Activated naive CD8-positive, alpha-beta T cell (primary cell): ENCODE data around the gene SRGAP3.

Source experiments
- H3K27ac Mint-ChIP-seq: one replicate; pipeline ENCODE4 v1.8.0; 2021; ENCODE audit warnings: mixed read lengths
- H3K27me3 Mint-ChIP-seq: one replicate; pipeline ENCODE4 v1.8.0; 2021; ENCODE audit warnings: mixed read lengths
- H3K36me3 Mint-ChIP-seq: one replicate; pipeline ENCODE4 v1.8.0; 2021; ENCODE audit warnings: mixed read lengths
- H3K4me1 Mint-ChIP-seq: one replicate; pipeline ENCODE4 v1.8.0; 2021; ENCODE audit warnings: low read depth, mixed read lengths
- H3K4me3 Mint-ChIP-seq: one replicate; pipeline ENCODE4 v1.8.0; 2021; ENCODE audit warnings: mild to moderate bottlenecking, mixed read lengths
- H3K9me3 Mint-ChIP-seq: one replicate; pipeline ENCODE4 v1.8.0; 2021; ENCODE audit warnings: low read depth, mixed read lengths

The SRGAP3 gene

GRCh38 chr3:9241956-9242355, 7.5 kb downstream of the SRGAP3 start:
- no peaks in the 10 kb centered on the region for H3K9me3 Mint-ChIP-seq
- H3K4me3 Mint-ChIP-seq: no peak overlapping the region
- peaks cover 6% of the 10 kb centered on the region for H3K36me3 Mint-ChIP-seq
- H3K27ac Mint-ChIP-seq: no peak overlapping the region
- peaks cover 2% of the 10 kb centered on the region for H3K4me1 Mint-ChIP-seq
- H3K27me3 Mint-ChIP-seq: no peaks in the 10 kb centered on the region

DNA sequence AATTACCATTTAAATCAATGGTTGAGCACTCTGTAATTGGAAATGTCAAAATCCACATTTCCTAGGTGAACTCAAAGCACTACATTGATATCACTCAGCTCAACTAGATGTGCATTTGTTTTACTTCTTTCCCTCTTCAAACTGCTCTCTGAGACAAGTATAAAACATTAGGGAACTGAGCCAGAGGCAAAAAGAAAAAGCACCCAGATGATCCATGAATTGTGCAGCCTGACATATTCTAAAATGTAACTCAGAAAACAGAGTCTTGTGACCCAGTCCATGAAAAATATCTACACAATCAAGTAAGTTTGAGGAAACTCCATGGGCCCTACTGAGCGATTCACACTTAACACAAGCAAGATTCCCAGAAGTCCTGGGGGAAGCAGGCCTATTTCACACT, 9.8 kb downstream of the SRGAP3 start:
- H3K9me3 Mint-ChIP-seq: no peaks in the 10 kb centered on the region
- no peak overlapping the region for H3K27ac Mint-ChIP-seq
- peaks cover 6% of the 10 kb centered on the region for H3K36me3 Mint-ChIP-seq
- no peaks in the 10 kb centered on the region for H3K27me3 Mint-ChIP-seq
- H3K4me1 Mint-ChIP-seq: no peaks in the 10 kb centered on the region
- no peak overlapping the region for H3K4me3 Mint-ChIP-seq

- H3K4me1 Mint-ChIP-seq: no peaks in the 10 kb centered on the region
- H3K9me3 Mint-ChIP-seq: no peaks in the 10 kb centered on the region
- peaks cover 6% of the 10 kb centered on the region for H3K36me3 Mint-ChIP-seq
- no peak overlapping the region for H3K4me3 Mint-ChIP-seq
- H3K27ac Mint-ChIP-seq: no peak overlapping the region
- H3K27me3 Mint-ChIP-seq: no peaks in the 10 kb centered on the region
Measured at GRCh38 chr3:9238721-9239295, 10.6 kb downstream of the SRGAP3 start.

DNA sequence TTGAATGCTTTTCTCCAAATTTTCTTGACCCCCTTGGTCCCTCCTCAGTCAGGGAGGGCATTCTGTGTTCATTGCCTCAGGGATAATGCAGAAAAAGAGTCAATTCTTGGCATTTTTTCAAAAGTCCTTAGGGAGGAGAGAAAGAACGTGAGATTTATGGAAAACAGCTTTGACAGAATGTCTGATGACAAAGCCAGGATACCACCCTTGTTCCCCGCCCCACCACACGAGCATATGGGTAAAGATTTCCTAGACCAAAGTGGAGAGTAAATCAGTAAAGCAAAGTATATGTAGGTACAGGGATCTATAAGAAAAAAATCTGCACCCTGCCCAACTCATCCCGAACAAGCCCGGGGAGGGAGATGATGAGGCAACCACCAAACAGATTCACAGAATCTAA, 11.2 kb downstream of the SRGAP3 start:
- Mint-ChIP-seq H3K4me1 (no peaks in the 10 kb centered on the region), H3K4me3 (no peak overlapping the region), H3K9me3 (no peaks in the 10 kb centered on the region), H3K27ac (no peak overlapping the region), H3K36me3 (peaks cover 6% of the 10 kb centered on the region), H3K27me3 (no peaks in the 10 kb centered on the region)

- H3K27me3 Mint-ChIP-seq: no peaks in the 10 kb centered on the region
- no peaks in the 10 kb centered on the region for H3K4me1 Mint-ChIP-seq
- no peaks in the 10 kb centered on the region for H3K9me3 Mint-ChIP-seq
- no peak overlapping the region for H3K4me3 Mint-ChIP-seq
- no peaks in the 10 kb centered on the region for H3K36me3 Mint-ChIP-seq
- no peak overlapping the region for H3K27ac Mint-ChIP-seq
Measured at GRCh38 chr3:9233814-9234600, 15.4 kb downstream of the SRGAP3 start.

GRCh38 chr3:9233101-9233500, 16.3 kb downstream of the SRGAP3 start:
- Mint-ChIP-seq H3K9me3 (no peaks in the 10 kb centered on the region), H3K4me3 (no peak overlapping the region), H3K4me1 (no peaks in the 10 kb centered on the region), H3K36me3 (no peaks in the 10 kb centered on the region), H3K27ac (no peak overlapping the region), H3K27me3 (no peaks in the 10 kb centered on the region)

GRCh38 chr3:9231937-9232336, 17.5 kb downstream of the SRGAP3 start:
- Mint-ChIP-seq H3K4me1 (no peaks in the 10 kb centered on the region), H3K36me3 (no peaks in the 10 kb centered on the region), H3K27me3 (no peaks in the 10 kb centered on the region)

GRCh38 chr3:9231471-9231870, 18.0 kb downstream of the SRGAP3 start:
- no peaks in the 10 kb centered on the region for H3K27me3 Mint-ChIP-seq
- no peaks in the 10 kb centered on the region for H3K4me1 Mint-ChIP-seq
- no peak overlapping the region for H3K4me3 Mint-ChIP-seq
- no peaks in the 10 kb centered on the region for H3K9me3 Mint-ChIP-seq
- no peak overlapping the region for H3K27ac Mint-ChIP-seq
- H3K36me3 Mint-ChIP-seq: no peaks in the 10 kb centered on the region

More at GRCh38 chr3:9231937-9232336, 17.5 kb downstream of the SRGAP3 start:
- Mint-ChIP-seq H3K9me3 (no peaks in the 10 kb centered on the region), H3K27ac (no peak overlapping the region), H3K4me3 (no peak overlapping the region)

DNA sequence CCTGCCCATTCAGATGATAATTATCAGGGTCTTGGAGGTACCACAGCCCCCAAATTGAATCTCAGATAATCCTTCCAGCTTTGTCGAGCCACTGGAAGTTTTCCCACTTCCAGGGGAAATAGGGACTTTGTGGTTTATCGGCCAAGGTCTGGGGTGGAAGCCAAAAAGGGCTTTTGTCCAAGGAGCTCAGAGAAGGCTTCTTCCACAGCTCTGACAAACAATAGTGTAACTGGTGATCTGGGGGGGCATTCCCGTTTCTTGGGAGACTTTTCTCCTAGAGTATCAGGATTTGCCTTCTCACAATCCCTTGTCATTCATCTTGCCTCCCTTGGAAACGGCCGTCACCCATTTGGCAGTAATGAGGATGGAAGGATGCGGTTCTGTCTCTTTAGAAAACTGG, 18.4 kb downstream of the SRGAP3 start:
- H3K27me3 Mint-ChIP-seq: no peaks in the 10 kb centered on the region
- no peak overlapping the region for H3K4me3 Mint-ChIP-seq
- H3K9me3 Mint-ChIP-seq: no peaks in the 10 kb centered on the region
- no peak overlapping the region for H3K27ac Mint-ChIP-seq
- H3K36me3 Mint-ChIP-seq: no peaks in the 10 kb centered on the region
- H3K4me1 Mint-ChIP-seq: no peaks in the 10 kb centered on the region

- no peaks in the 10 kb centered on the region for H3K36me3 Mint-ChIP-seq
- no peak overlapping the region for H3K4me3 Mint-ChIP-seq
- H3K9me3 Mint-ChIP-seq: no peaks in the 10 kb centered on the region
- H3K4me1 Mint-ChIP-seq: no peaks in the 10 kb centered on the region
- no peaks in the 10 kb centered on the region for H3K27me3 Mint-ChIP-seq
- H3K27ac Mint-ChIP-seq: no peak overlapping the region
Measured at GRCh38 chr3:9230596-9230995, 18.9 kb downstream of the SRGAP3 start.

DNA sequence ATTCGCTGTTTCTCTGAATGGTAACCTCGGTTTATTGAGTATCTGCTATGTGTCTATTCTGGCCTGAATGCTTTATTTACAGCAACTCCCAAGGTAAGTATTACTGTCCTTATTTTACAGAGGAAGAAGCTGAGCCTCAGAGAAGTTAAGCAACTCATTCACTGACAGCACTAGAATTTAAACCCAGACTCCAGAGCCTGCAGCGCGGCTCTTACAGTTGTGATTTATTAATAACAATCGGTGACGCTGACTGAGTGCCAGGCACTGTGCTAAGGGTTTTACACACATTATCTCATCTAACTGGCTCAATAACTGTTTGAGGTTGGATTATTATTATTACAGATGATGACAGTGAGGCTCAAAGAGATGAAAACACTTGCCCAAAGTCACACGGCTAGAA, 19.6 kb downstream of the SRGAP3 start:
- Mint-ChIP-seq H3K27ac (no peak overlapping the region), H3K4me3 (no peak overlapping the region), H3K27me3 (no peaks in the 10 kb centered on the region), H3K4me1 (no peaks in the 10 kb centered on the region), H3K9me3 (no peaks in the 10 kb centered on the region), H3K36me3 (no peaks in the 10 kb centered on the region)

- peaks cover 1% of the 10 kb centered on the region for H3K27me3 Mint-ChIP-seq
- H3K27ac Mint-ChIP-seq: no peak overlapping the region
- H3K36me3 Mint-ChIP-seq: no peaks in the 10 kb centered on the region
- peaks cover 4% of the 10 kb centered on the region for H3K4me1 Mint-ChIP-seq
- H3K4me3 Mint-ChIP-seq: no peak overlapping the region
- no peaks in the 10 kb centered on the region for H3K9me3 Mint-ChIP-seq
Measured at GRCh38 chr3:9229325-9229724, 20.1 kb downstream of the SRGAP3 start.

DNA sequence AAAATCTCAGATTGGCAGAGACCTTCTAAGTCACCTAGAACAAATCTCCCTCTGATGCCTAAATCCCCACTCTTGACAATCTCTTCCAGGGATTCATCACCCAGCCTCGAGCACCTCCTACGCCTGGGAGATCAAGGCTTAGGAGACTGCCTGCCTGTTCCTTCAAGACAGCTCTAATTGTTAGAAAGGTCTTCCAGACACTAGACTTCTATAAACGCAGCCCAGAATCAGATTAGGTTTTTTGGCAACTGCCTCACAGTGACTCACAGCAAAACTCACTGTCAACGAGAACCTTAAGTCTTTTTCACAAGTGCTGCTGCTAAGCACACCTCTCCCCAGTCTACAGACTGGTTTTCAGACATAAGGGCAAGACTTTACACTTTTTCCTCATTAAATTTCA, 23.1 kb downstream of the SRGAP3 start:
- Mint-ChIP-seq H3K27me3 (peaks cover 1% of the 10 kb centered on the region), H3K36me3 (no peaks in the 10 kb centered on the region), H3K4me3 (no peak overlapping the region), H3K4me1 (peaks cover 5% of the 10 kb centered on the region), H3K27ac (no peak overlapping the region), H3K9me3 (no peaks in the 10 kb centered on the region)

DNA sequence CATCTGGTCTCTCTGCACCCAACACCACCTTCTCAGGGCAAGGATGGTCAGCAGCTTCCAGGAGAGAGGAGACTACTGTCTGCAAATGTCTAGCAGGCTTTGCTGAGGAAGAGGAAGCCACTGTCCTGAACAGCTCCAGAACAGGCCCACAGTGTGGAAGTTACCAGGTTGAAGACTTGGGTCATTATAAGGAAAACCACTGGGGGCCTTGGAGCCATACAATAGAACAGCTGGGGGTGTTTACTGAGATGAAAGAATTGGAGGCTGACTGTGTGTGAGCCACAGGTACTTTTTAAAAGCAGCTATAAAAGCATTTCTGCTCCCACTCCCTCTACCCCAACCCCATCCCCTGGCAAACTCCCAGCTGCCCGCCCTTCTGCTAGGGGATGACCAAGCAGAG, 24.2 kb downstream of the SRGAP3 start:
- H3K4me1 Mint-ChIP-seq: peaks cover 5% of the 10 kb centered on the region
- H3K27me3 Mint-ChIP-seq: peaks cover 1% of the 10 kb centered on the region
- no peak overlapping the region for H3K4me3 Mint-ChIP-seq
- no peaks in the 10 kb centered on the region for H3K36me3 Mint-ChIP-seq
- no peaks in the 10 kb centered on the region for H3K9me3 Mint-ChIP-seq
- H3K27ac Mint-ChIP-seq: no peak overlapping the region

GRCh38 chr3:9224490-9224889, 25.0 kb downstream of the SRGAP3 start:
- no peak overlapping the region for H3K4me3 Mint-ChIP-seq
- peaks cover 5% of the 10 kb centered on the region for H3K4me1 Mint-ChIP-seq
- peaks cover 1% of the 10 kb centered on the region for H3K27me3 Mint-ChIP-seq
- H3K36me3 Mint-ChIP-seq: peaks cover 2% of the 10 kb centered on the region
- H3K9me3 Mint-ChIP-seq: no peaks in the 10 kb centered on the region
- H3K27ac Mint-ChIP-seq: no peak overlapping the region

- Mint-ChIP-seq H3K27ac (no peak overlapping the region), H3K27me3 (peaks cover 1% of the 10 kb centered on the region), H3K4me1 (peaks cover 5% of the 10 kb centered on the region), H3K9me3 (no peaks in the 10 kb centered on the region), H3K36me3 (peaks cover 2% of the 10 kb centered on the region), H3K4me3 (no peak overlapping the region)
Measured at GRCh38 chr3:9223672-9224071, 25.8 kb downstream of the SRGAP3 start.
